ENCODE measurements around the gene HIKESHI. TPM values are rescaled to one million over a fixed set of nuclear protein-coding genes. Genes with fewer than 3 reads are reported as not detected.
"Not testable (repeated sequence)": the region's sequence is repeated elsewhere in the genome, so short reads cannot be mapped to it uniquely, and the experiment has no call there.

HIKESHI gene
- total RNA-seq, 2 experiments from 2014 or later: 53.5 to 54.9 TPM

DNA sequence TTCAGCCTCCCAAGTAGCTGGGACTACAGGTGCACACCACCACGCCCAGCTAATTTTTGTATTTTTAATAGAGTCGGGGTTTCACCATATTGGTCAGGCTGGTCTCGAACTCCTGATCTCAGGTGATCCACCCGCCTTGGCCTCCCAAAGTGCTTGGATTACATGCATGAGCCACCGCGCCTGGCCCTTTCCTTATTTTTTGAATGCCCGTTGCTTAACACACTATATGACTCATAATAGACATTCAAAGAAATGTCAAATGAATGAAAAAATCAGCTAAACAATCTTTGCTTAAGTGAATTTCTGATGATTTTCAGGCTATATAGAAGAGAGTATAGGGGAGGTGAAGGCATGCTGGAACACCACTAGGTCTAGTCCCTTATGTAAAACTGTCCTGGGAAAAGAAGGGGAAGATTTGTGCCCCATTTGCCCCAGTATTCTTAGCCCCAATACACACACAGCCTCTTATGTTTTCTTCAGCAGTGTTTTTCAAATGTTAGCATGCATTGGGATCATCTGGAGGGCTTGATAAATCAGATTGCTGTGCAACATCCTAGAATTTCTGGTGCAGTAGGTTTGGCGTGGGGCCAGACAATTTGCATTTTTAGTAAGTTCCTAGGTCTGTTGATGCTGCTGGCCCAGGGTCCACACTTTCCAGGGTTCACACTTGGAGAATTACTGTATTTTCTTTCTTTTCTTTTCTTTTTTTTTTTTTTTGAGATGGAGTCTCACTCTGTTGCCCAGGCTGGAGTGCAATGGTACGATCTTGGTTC lies 12.3 kb upstream of the HIKESHI start:
- ChIA-PET POLR2A (interaction anchor here (0.7 kb wide), 2 partner anchors 88 to 341 kb away, joined by 3 to 6 read pairs; no protein-coding TSS in a partner anchor), CTCF (interaction anchor here (1.0 to 1.4 kb wide), 3 partner anchors 96 to 264 kb away, joined by 3 to 4 read pairs (median 3); no protein-coding TSS in a partner anchor)

DNA sequence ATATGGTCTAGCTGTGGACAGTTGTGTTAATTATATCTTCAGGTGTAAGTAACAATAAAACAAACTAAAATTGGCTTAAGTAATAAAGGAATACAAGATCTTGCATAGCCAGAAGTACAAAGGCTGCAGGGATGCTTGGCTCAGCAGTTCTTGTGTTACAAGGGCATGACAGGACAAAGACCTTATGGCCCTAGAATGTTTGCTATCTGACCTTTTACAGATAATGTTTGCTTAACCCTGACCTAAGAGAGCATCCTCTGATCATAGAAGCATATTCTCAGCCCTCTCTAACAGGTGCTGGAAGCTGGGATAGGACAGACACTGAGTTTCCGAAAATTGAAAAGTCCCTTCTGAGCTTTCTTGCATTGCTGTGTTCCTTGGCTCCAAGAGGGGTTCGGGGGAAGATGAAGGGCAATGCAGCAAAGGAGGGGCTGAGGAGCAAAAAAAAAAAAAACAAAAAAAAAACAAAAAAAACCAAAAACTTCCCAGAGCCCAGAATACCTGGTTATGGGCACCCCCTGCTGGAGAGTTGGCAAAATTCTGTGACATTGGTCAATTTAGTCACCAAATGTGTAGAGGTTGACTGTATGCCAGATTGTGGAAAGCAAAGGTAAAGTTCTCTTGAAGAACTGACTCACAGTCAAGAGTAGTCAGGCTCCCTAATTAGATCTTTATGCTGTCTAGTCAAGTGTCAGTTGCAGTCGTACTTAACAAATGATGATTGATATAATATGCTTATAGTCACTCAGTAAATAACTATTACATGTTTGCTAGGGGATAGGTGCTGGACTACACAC lies 10.4 kb upstream of the HIKESHI start:
- ChIA-PET POLR2A (interaction anchor here (0.6 to 1.0 kb wide), 4 partner anchors 80 to 98 kb away, joined by 3 to 5 read pairs (median 5); no protein-coding TSS in a partner anchor), CTCF (interaction anchor here (0.6 to 1.8 kb wide), 8 partner anchors 67 to 483 kb away, joined by 3 to 6 read pairs (median 4); partner anchors contain the start of gene CCDC83)

DNA sequence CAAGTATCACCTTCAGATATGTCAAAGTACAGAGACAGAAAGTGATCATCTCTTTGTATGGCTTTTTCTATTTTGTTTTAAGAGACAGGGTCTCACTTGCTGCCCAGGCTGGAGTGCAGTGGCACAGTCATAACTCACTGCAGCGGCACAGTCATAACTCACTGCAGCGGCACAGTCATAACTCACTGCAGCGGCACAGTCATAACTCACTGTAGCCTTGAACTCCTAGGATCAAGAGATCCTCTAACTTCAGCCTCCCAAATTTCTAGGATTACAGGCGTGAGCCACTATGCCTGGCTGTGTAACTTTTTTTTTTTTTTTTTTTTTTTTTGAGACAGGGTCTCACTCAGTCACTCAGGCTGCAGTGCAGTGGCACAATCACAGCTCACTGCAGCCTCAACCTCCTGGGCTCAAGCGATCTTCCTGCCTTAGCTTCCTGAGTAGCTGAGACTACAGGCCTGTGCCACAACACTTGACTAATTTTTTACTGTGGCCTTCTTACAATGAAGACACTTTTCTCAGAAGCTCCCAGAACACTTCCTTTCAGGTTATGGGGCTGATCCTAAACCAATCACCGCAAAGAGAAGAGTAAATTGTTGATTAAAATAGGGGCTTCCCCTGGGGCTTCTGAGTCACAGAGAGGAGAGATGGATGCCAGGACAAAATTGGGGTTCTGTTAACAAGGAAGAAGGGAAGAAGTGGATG lies 9.0 kb upstream of the HIKESHI start:
- ChIA-PET CTCF (interaction anchor here (0.6 to 0.7 kb wide), 4 partner anchors 116 to 431 kb away, joined by 3 to 6 read pairs (median 3); no protein-coding TSS in a partner anchor), POLR2A (interaction anchor here (0.6 to 1.0 kb wide), 6 partner anchors 9 to 438 kb away, joined by 3 to 9 read pairs (median 4); partner anchors contain the start of genes CCDC83 and HIKESHI)

DNA sequence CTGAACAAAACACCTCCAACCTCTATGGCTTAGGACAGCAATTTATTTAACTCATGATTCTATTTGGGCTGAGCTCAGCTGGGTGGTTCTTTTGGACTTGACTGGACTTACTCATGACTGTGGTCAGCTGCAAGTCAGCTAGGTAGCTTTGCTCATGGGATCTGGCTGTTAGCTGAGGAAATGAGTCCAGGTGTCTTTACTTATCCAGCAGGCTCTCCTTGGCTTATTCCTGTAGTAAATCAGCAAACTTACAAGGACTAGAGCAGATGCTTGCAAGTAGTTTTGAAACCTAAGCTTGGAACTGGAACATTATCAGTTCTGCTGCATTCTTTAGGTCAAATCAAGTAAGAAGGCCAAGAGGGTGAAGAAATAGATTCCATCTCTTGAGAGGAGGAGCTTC lies 8.0 kb upstream of the HIKESHI start:
- ChIA-PET POLR2A (no interaction called here), CTCF (no interaction called here)

DNA sequence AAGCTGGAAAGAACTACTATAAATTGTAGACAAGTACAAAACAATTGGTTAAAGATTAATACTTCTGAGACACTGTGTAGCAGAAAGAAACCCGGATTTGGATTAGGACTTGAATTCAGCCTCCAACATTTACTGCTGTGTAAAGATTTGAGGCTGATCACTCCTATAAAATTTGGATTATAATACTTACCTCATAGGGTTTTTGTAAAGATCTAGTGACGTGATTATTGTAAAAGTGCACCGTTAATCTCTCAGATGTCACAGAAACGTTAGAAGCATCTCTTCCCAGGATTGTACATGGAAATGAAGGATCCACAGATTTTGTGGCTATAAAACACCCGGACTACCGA lies 323 bp upstream of the HIKESHI start:
- ChIA-PET CTCF (no interaction called here), POLR2A (interaction anchor here (0.7 to 0.9 kb wide), 2 partner anchors 9 to 271 kb away, joined by 7 to 9 read pairs; no protein-coding TSS in a partner anchor)

DNA sequence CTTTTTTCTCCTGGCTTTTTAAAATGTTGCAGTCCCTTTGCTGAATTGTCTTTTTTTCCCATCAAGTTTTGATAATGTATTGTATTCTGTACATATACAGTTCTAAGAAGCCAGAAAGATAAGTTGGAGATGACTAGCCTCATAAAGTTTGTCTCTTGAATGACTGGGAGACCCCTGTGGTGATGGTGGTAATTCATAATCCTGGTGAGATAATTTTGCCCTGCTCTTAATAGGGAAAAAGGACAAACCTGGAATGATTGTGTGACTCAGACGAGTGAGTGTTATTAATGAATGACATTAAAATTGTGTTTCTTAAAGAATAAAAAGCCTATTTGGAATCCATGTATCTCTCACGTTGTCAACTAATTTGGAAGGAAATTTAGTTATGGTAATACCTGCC lies 1.2 kb downstream of the HIKESHI start:
- CTCF ChIA-PET: no interaction called here
- POLR2A ChIA-PET: no interaction called here

DNA sequence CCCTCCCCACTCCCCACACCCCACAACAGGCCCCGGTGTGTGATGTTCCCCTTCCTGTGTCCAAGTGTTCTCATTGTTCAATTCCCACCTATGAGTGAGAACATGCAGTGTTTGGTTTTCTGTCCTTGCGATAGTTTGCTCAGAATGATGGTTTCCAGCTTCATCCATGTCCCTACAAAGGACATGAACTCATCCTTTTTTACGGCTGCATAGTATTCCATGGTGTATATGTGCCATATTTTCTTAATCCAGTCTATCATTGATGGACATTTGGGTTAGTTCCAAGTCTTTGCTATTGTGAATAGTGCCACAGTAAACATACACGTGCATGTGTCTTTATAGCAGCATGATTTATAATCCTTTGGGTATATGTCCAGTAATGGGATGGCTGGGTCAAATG lies 6.7 kb downstream of the HIKESHI start:
- POLR2A ChIA-PET, CTCF ChIA-PET: not testable (repeated sequence)

DNA sequence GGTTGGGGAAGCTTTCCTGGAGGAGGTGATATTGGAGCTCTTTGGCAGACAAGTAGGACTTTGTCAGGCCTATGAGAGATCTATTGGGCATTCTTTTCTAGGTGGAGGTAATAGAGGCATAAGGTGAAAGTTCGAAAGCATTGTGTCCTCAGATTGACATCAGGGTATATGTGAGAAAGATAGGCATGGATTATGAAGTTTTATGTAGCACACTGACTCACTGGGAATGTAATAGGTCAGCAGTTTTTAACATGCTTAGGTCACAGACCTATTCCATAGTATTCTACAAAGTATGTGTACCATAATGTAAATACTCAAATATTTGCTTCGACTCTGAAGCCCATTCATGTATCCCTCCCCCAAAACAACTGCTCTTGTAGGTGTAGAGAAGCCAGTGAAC lies 11.8 kb downstream of the HIKESHI start:
- ChIA-PET POLR2A (no interaction called here), CTCF (no interaction called here)

DNA sequence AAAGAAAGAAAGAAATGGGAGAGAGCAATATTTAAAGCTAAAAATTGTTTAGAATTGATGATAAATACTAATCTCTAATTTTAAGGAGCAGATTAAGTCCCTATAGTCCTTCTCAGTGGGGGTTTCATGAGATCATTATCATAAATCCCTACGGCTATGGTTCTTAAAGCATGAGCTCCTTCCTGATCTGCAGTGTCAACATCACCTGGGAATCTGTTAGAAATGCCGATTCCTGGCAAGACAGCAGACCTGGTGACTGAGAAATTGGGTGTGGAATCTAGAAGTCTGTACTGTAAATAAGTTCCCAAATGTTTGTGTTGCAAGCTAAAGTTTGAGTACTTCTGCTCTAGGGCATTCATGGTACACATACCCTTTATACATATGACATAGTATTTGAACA lies 12.6 kb downstream of the HIKESHI start:
- ChIA-PET POLR2A (no interaction called here), CTCF (no interaction called here)

DNA sequence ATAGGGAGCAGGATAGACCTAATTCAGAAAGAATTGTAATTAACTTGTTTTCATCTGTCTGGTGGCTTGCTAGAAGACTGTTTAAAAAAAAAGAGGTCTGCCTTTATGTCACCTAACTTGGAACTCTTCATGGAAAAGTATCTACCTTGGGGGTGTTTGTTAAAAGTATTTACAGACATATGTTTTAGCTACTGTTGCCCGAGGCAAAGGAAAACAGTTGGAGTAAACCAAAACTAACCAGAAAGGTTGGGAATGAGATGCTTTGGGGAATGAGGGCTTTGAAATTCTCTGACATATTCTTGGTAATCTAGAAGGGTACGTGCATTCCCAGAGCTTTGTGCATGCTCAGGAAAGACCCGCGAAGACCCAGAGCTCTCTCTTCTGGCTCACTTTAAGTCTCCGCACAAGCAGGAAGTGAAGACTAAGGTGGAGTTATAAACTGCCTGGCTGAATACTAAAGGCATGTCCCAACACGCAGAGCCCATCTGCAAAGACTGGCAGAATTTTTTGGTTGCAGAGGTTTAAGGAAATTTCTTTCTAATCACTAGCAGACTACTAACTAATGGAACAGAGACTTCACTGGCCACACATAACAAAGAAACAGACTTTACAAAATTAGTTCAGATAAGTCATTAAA lies 33.2 kb downstream of the HIKESHI start:
- CTCF ChIA-PET: no interaction called here
- POLR2A ChIA-PET: no interaction called here

DNA sequence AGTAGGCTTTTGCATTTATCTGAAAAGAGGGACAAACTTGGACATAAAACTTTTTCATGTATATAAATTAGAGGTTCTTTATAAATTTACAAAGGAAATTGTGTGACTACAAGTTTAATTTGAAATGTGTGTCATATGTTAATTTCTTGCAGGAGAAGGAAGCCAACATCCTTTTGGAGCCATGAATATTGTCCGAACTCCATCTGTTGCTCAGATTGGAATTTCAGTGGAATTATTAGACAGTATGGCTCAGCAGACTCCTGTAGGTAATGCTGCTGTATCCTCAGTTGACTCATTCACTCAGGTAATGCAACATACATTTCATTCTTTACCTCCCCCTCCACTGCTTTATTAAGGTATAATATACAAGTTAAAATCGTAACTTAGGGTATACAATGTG lies 35.2 kb downstream of the HIKESHI start:
- POLR2A ChIA-PET: no interaction called here
- CTCF ChIA-PET: no interaction called here

DNA sequence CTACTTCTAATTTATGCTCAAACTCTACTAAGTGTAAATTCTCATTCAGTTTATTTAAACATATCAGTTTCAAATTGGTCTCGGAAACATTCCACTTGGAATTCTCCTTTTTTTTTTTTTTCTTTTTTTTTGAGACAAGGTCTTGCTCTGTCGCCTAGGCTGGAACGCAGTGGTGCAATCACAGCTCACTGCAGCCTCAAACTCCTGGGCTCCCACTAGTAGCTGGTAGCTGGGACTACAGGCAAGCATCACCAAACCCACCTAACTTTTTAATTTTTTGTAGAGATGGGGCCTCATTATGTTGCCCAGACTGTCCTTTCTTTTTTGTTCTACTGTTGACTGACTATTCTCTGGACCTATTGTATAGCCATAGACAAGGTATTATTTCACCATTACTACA lies 39.3 kb downstream of the HIKESHI start:
- POLR2A ChIA-PET: no interaction called here
- CTCF ChIA-PET: interaction anchor here (0.6 kb wide), 1 partner anchor 372 kb away, joined by 5 read pairs; no protein-coding TSS in a partner anchor

DNA sequence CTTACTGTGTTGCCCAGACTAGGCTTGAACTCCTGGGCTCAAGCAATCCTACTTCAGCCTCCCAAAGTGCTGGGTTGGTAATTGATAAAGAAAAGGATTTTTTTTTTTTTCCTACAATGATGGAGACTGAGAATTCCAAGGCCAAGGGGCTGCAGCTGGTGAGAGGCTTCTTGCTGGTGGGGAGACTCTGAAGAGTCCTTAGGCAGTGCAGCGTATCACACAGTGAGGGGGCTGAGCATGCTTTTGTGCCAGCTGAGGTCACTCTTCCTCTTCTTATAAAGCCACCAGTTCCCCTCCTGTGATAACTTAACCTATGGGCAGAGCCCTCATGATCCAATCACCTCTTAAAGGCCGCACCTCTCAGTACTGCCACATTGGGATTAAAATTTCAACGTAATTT lies 44.5 kb downstream of the HIKESHI start:
- CTCF ChIA-PET: interaction anchor here (1.4 kb wide), 1 partner anchor 492 kb away, joined by 4 read pairs; the partner anchor contains the start of gene CCDC83
- POLR2A ChIA-PET: no interaction called here

DNA sequence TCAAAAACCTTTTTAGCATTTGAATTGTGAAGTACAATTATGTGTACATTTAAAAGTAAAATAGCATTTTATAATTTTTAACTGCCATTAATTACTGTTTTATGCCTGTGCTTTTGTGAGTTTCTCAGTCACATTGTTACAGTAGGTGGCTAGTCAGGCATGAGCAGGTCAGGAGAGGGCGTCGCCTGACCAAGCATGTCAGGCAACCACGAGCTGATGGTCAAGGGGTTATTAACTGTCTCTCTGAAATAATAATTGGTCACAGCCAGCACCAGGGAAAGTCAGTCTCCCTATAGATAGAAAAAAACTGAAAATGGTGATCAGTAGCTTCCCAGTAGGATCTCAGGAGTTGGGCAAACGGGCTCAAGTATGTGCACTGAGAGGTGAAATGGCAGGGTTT lies 53.2 kb downstream of the HIKESHI start:
- ChIA-PET CTCF (no interaction called here), POLR2A (no interaction called here)

DNA sequence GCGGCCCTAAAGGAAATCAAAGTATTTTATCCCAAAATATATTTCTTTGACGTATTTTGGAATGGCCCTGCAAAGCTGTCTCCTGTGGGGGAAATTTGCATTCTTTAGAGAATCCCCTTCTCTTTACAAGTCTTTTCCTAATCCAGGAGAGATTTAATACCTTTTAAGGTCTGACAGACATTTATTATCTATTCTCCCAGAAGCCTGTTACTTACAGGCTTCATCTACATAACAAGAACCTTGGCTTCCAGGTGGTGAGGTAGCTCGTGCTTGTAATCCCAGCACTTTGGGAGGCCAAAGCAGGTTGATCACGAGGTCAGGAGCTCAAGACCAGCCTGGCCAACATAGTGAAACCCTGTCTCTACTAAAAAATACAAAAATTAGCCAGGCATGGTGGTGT lies 55.4 kb downstream of the HIKESHI start:
- POLR2A ChIA-PET, CTCF ChIA-PET: not testable (repeated sequence)

DNA sequence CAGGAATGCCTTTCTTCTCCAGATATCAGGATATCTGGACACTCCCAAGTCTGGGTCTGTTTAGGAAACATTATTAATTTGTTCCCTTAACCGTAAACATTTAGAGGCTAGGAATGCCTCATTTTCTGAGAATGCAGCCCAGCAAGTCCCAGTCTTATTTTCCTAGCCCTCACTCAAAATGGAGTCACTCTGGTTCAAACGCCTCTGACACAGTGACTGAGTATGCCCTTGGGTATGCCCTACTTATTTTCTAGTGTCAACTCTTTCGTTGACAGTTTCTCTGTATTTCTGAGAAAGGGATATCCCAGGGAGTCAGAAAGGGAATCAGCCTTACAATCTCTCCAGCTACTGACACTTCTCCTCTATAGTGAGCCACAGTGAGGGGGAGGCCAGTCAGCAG lies 56.7 kb downstream of the HIKESHI start:
- CTCF ChIA-PET: no interaction called here

DNA sequence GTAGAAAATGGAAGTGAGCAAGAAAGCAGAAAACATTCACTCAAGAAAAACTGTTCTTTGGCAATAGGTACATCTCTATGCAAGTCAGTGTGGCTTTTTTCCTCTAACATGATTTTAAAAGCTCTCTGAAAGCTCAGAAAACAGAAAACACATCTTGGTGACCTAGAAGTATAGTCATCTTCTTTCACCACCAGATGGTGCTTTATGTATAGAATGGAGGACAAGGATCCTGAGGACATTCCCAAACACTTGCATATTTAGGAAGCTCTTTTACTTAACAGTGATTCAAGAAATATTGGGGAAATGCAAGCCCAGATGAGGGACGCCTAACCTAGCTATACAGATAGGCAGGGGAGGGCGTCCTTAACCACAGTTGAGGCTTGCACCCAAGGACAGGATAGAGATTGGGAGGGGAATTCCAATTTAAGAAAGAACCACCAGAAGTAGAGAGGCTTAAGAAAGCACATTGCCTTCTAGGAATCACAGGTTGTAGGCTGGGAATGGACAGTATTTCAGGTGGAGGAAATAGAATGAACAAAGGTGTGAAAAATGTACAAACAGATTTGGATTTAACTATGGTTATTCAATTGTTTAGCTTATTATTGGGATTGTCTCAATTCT lies 58.8 kb downstream of the HIKESHI start:
- POLR2A ChIA-PET: no interaction called here
- CTCF ChIA-PET: no interaction called here

More for the DNA sequence above, 56.7 kb downstream of the HIKESHI start:
- POLR2A ChIA-PET: no interaction called here

DNA sequence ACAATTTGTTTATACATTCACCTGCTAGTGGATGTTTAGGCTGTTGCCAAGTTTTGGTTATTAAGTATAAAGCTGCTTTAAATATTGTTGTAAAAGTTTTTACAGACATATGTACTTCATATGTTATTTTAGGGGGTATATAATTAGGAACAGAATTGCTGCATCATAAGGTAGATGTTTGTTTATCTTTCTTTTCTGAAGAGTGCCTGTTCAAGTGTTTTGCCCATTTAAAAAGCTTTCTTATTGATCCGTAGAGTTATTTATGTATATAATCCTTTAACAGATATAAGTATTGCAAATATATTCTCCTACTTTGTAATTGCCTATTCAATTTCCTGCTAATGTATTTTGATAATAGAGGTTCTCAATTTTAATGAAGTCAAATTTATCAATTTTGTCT lies 61.4 kb downstream of the HIKESHI start:
- CTCF ChIA-PET: no interaction called here
- POLR2A ChIA-PET: no interaction called here

DNA sequence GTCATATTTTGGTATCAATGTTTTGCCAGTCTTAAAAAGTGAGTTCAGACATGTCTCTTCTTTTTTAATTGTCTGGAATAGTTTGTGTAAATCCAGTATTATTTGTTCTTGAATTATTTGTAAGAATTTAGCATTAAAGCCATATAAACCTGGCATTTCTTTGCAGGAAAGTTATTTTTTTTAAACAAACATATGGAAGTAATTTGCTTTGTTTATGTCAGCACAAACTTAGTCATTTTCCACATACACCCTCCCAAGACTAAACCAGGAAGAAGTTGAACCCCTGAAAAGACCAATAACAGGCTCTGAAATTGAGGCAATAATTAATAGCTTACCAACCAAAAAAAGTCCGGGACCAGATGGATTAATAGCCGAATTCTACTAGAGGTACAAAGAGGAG lies 63.5 kb downstream of the HIKESHI start:
- CTCF ChIA-PET: no interaction called here
- POLR2A ChIA-PET: no interaction called here
